ENCODE data around the gene MACF1.

MACF1 gene

GRCh38 chr1:39268906-39269305, 64.4 kb downstream of the MACF1 start:
- DNase-seq = no peak

GRCh38 chr1:39269349-39269748, 64.9 kb downstream of the MACF1 start:
- DNase-seq = no peak

GRCh38 chr1:39269791-39270342, 65.4 kb downstream of the MACF1 start:
- peak; percentile 36 to 58 for DNase-seq

GRCh38 chr1:39270368-39270767, 65.9 kb downstream of the MACF1 start:
- no peak for DNase-seq

GRCh38 chr1:39272027-39272797, 67.7 kb downstream of the MACF1 start:
- DNase-seq = no peak

- DNase-seq = no peak
Measured at GRCh38 chr1:39272798-39273469, 68.4 kb downstream of the MACF1 start.

- DNase-seq = no peak
Measured at GRCh38 chr1:39275836-39276507, 71.5 kb downstream of the MACF1 start.

- no peak for DNase-seq
Measured at GRCh38 chr1:39277879-39278278, 73.4 kb downstream of the MACF1 start.

GRCh38 chr1:39282537-39283216, 78.2 kb downstream of the MACF1 start:
- DNase-seq = no peak

- DNase-seq = no peak
Measured at GRCh38 chr1:39283858-39284257, 79.4 kb downstream of the MACF1 start.

- DNase-seq = no peak
Measured at GRCh38 chr1:39287541-39287940, 83.0 kb downstream of the MACF1 start.

- DNase-seq = no peak
Measured at GRCh38 chr1:39288735-39289465, 84.4 kb downstream of the MACF1 start.

- no peak for DNase-seq
Measured at GRCh38 chr1:39292401-39292800, 87.9 kb downstream of the MACF1 start.

- no peak for DNase-seq
Measured at GRCh38 chr1:39293375-39294070, 89.0 kb downstream of the MACF1 start.

- DNase-seq = no peak
Measured at GRCh38 chr1:39294531-39294930, 90.0 kb downstream of the MACF1 start.

GRCh38 chr1:39295901-39296300, 91.4 kb downstream of the MACF1 start:
- no peak for DNase-seq

GRCh38 chr1:39297551-39297950, 93.1 kb downstream of the MACF1 start:
- no peak for DNase-seq

- DNase-seq = no peak
Measured at GRCh38 chr1:39301606-39302005, 97.1 kb downstream of the MACF1 start.

GRCh38 chr1:39305555-39305954, 101.1 kb downstream of the MACF1 start:
- DNase-seq = no peak

GRCh38 chr1:39310015-39310414, 105.5 kb downstream of the MACF1 start:
- DNase-seq = no peak

GRCh38 chr1:39310691-39311090, 106.2 kb downstream of the MACF1 start:
- no peak for DNase-seq

GRCh38 chr1:39317111-39317510, 112.6 kb downstream of the MACF1 start:
- no peak for DNase-seq

All from NCI-H187 (cell line).